HepG2 (cell line): ENCODE results near the gene LENEP. TPM values are rescaled to one million over a fixed set of nuclear protein-coding genes. Genes with fewer than 3 reads are reported as not detected.

ENCODE experiments used
- ARNT2 ChIP-seq: sonication (generic); formaldehyde crosslinking; IDR thresholded peaks from 2 replicates; pipeline ENCODE4 v1.8.0; 2022; ENCODE audit warnings: mild to moderate bottlenecking, low read depth, missing genetic modification reagents, moderate library complexity
- ATF7-NPFF ChIP-seq: sonication (generic); formaldehyde crosslinking; IDR thresholded peaks from 2 replicates; pipeline ENCODE4 v1.8.1; 2023; ENCODE audit warnings: mild to moderate bottlenecking, low read depth, missing genetic modification reagents, moderate library complexity
- NFKB2 ChIP-seq: sonication (generic); formaldehyde crosslinking; IDR thresholded peaks from 2 replicates; pipeline ENCODE4 v1.4.0; 2020; ENCODE audit warnings: missing genetic modification reagents, borderline replicate concordance
- RFX1 ChIP-seq: fragments of 450-650 bp; IDR thresholded peaks from 2 replicates; pipeline ENCODE4 v1.6.1; 2017
- U2AF1 ChIP-seq: fragments of 200-400 bp; formaldehyde crosslinking; optimal IDR thresholded peaks from 2 replicates; pipeline ENCODE3; 2017; ENCODE audit warnings: mild to moderate bottlenecking, low read depth, low read length
- ZNF10 ChIP-seq: sonication (generic); formaldehyde crosslinking; IDR thresholded peaks from 2 replicates; pipeline ENCODE4 v1.4.0; 2020; ENCODE audit warnings: mild to moderate bottlenecking, low read depth, missing genetic modification reagents, borderline replicate concordance
- ZNF121 ChIP-seq: sonication (generic); formaldehyde crosslinking; IDR thresholded peaks from 2 replicates; pipeline ENCODE4 v1.5.0; 2020; ENCODE audit warnings: mild to moderate bottlenecking, missing genetic modification reagents
- ZNF235 ChIP-seq: sonication (generic); formaldehyde crosslinking; IDR thresholded peaks from 2 replicates; pipeline ENCODE4 v1.8.1; 2023; ENCODE audit warnings: mild to moderate bottlenecking, missing genetic modification reagents, borderline replicate concordance
- ZNF564 ChIP-seq: sonication (generic); formaldehyde crosslinking; IDR thresholded peaks from 2 replicates; pipeline ENCODE4 v1.8.1; 2023; ENCODE audit warnings: mild to moderate bottlenecking, missing genetic modification reagents
- ZNF572 ChIP-seq: sonication (generic); formaldehyde crosslinking; IDR thresholded peaks from 2 replicates; pipeline ENCODE4 v1.5.1; 2020; ENCODE audit warnings: mild to moderate bottlenecking, missing genetic modification reagents
- ZNF839 ChIP-seq: sonication (generic); formaldehyde crosslinking; IDR thresholded peaks from 2 replicates; pipeline ENCODE4 v1.4.0; 2020; ENCODE audit warnings: missing genetic modification reagents, mild to moderate bottlenecking, borderline replicate concordance
- ZZZ3 ChIP-seq: sonication (generic); formaldehyde crosslinking; IDR thresholded peaks from 2 replicates; pipeline ENCODE4 v1.4.0; 2020; ENCODE audit warnings: missing genetic modification reagents, mild to moderate bottlenecking, borderline replicate concordance
- polyA plus RNA-seq, 8 experiments: library from polyadenylated mRNA; depleted of rRNA in 3 of 8; stranded (reverse) in 7 of 8; unstranded in 1 of 8; fragments of >200 nt; fragmentation: Illumina TruSeq in 4 of 8; extraction: Trizol in 4 of 8; gene quantifications; 2 replicates each; pipeline versions ENCODE4 v1.2.1 to v1.2.3, GENCODE V29; 2011 to 2016; ENCODE audit warnings: low read depth in 4 of 8, missing spikeins in 1 of 8, mixed read lengths in 1 of 8; ENCODE audit not compliant: insufficient read depth in 1 of 8
- total RNA-seq, 5 experiments: library from RNA; depleted of rRNA; stranded (reverse); fragments of >200 nt; fragmentation: Illumina TruSeq; extraction: Trizol; gene quantifications; 2 replicates each; pipeline ENCODE4 v1.2.3, GENCODE V29; 2016; ENCODE audit warnings: low read depth in 1 of 5
- TF ChIP-seq, protein P1 (sequence below): sonication (generic); formaldehyde crosslinking; IDR thresholded peaks from 2 replicates; pipeline ENCODE4 v1.4.0; 2020; ENCODE audit warnings: missing genetic modification reagents
- TF ChIP-seq, protein P2 (sequence below): sonication (generic); formaldehyde crosslinking; IDR thresholded peaks from 2 replicates; pipeline ENCODE4 v1.4.0; 2020; ENCODE audit warnings: missing genetic modification reagents, borderline replicate concordance
- TF ChIP-seq, protein P3 (sequence below): sonication (generic); formaldehyde crosslinking; IDR thresholded peaks from 2 replicates; pipeline ENCODE4 v1.8.0; 2023; ENCODE audit warnings: mild to moderate bottlenecking, missing genetic modification reagents
- TF ChIP-seq, protein P4 (sequence below): sonication (generic); formaldehyde crosslinking; IDR thresholded peaks from 2 replicates; pipeline ENCODE4 v1.5.0; 2020; ENCODE audit warnings: missing genetic modification reagents
- TF ChIP-seq, protein P5 (sequence below): sonication (generic); formaldehyde crosslinking; IDR thresholded peaks from 2 replicates; pipeline ENCODE4 v1.5.0; 2020; ENCODE audit warnings: mild to moderate bottlenecking, missing genetic modification reagents

The LENEP gene
- total and polyA plus RNA-seq, 2 of the 13 experiments (the other 11 are each of a cell fraction or from before 2014, with no cell fraction given): 0.29 TPM; not detected in 1

DNA sequence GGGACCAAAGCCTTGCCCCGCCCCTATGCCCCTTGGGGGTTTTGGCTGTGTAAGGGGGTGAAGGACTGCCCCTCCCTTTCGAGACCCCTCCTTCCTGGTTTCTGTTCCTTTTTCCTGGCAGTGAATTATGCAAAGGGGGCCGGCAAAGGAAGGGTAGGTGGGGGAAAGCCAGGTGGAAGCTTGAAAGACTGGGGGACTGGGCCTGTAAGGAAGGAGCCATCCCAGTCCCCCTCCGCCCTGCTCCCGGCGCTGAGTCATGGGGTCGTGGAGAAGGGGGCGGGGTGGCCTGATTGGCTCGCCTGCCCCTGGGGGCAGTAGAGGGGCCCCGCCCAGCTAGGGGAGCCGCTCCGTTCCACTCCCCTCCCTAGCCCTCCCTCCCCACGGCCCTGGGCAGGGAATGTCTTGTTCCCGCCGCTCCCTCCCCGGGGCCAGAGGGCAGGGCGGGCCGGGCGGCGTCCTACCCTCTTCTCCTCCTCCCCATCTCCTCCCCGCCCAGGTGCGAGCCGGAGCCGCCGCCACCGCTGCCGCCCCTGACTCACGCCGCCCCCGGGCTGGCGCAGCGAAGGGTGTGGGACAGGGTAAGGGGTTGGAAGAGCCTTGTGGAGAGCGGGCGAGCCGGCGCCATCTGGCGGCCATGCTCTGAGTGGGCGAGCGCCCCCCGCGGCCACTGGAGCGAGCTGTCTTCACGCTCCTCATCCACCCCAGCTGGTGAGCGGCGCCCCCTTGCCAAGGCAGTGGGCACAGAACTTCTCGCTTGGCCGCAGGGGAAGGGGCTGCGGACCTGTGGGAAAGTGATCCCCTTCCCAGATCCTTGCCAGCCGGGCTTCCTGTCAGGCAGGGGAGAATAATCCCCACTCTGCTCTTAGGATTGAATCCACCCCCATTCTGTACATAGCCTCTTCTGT is 23.9 kb downstream of the LENEP start (continued):
- TF ChIP-seq, protein P1, sequence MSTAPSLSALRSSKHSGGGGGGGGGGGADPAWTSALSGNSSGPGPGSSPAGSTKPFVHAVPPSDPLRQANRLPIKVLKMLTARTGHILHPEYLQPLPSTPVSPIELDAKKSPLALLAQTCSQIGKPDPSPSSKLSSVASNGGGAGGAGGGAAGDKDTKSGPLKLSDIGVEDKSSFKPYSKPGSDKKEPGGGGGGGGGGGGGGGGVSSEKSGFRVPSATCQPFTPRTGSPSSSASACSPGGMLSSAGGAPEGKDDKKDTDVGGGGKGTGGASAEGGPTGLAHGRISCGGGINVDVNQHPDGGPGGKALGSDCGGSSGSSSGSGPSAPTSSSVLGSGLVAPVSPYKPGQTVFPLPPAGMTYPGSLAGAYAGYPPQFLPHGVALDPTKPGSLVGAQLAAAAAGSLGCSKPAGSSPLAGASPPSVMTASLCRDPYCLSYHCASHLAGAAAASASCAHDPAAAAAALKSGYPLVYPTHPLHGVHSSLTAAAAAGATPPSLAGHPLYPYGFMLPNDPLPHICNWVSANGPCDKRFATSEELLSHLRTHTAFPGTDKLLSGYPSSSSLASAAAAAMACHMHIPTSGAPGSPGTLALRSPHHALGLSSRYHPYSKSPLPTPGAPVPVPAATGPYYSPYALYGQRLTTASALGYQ: peak; percentile 84; the same call in 1 of the 2 replicates
- peak; percentile 85; the same call in 1 of the 2 replicates for TF ChIP-seq NFKB2
- TF ChIP-seq ZNF564 (CRISPR knock-in tag): 0 out of 2 replicates have a peak, but pooled peaks have one; percentile 71
- TF ChIP-seq ZNF235 (CRISPR knock-in tag): peak; percentile 86; the same call in 1 of the 2 replicates
- TF ChIP-seq, protein P2, sequence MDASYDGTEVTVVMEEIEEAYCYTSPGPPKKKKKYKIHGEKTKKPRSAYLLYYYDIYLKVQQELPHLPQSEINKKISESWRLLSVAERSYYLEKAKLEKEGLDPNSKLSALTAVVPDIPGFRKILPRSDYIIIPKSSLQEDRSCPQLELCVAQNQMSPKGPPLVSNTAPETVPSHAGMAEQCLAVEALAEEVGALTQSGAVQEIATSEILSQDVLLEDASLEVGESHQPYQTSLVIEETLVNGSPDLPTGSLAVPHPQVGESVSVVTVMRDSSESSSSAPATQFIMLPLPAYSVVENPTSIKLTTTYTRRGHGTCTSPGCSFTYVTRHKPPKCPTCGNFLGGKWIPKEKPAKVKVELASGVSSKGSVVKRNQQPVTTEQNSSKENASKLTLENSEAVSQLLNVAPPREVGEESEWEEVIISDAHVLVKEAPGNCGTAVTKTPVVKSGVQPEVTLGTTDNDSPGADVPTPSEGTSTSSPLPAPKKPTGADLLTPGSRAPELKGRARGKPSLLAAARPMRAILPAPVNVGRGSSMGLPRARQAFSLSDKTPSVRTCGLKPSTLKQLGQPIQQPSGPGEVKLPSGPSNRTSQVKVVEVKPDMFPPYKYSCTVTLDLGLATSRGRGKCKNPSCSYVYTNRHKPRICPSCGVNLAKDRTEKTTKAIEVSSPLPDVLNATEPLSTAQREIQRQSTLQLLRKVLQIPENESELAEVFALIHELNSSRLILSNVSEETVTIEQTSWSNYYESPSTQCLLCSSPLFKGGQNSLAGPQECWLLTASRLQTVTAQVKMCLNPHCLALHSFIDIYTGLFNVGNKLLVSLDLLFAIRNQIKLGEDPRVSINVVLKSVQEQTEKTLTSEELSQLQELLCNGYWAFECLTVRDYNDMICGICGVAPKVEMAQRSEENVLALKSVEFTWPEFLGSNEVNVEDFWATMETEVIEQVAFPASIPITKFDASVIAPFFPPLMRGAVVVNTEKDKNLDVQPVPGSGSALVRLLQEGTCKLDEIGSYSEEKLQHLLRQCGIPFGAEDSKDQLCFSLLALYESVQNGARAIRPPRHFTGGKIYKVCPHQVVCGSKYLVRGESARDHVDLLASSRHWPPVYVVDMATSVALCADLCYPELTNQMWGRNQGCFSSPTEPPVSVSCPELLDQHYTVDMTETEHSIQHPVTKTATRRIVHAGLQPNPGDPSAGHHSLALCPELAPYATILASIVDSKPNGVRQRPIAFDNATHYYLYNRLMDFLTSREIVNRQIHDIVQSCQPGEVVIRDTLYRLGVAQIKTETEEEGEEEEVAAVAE (CRISPR knock-in tag): 0 out of 2 replicates have a peak, but pooled peaks have one; percentile 58
- TF ChIP-seq ZNF839 (CRISPR knock-in tag): no peak; the same call in 1 of the 2 replicates
- TF ChIP-seq ZZZ3 (CRISPR knock-in tag): no peak
- peak; percentile 45; the same call in 1 of the 2 replicates for TF ChIP-seq ZNF572 (CRISPR knock-in tag)
- 0 out of 2 replicates have a peak, but pooled peaks have one; percentile 43 for TF ChIP-seq ZNF121
- peak; percentile 98 for TF ChIP-seq ATF7-NPFF (CRISPR knock-in tag)
- TF ChIP-seq, protein P3, sequence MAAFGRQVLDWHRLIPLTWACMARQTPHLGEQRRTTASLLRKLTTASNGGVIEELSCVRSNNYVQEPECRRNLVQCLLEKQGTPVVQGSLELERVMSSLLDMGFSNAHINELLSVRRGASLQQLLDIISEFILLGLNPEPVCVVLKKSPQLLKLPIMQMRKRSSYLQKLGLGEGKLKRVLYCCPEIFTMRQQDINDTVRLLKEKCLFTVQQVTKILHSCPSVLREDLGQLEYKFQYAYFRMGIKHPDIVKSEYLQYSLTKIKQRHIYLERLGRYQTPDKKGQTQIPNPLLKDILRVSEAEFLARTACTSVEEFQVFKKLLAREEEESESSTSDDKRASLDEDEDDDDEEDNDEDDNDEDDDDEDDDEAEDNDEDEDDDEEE (CRISPR knock-in tag): peak; percentile 60; the same call in 1 of the 2 replicates
- TF ChIP-seq U2AF1: no peak
- TF ChIP-seq ARNT2 (CRISPR knock-in tag): peak; percentile 91
- TF ChIP-seq RFX1: no peak
- TF ChIP-seq, protein P4, sequence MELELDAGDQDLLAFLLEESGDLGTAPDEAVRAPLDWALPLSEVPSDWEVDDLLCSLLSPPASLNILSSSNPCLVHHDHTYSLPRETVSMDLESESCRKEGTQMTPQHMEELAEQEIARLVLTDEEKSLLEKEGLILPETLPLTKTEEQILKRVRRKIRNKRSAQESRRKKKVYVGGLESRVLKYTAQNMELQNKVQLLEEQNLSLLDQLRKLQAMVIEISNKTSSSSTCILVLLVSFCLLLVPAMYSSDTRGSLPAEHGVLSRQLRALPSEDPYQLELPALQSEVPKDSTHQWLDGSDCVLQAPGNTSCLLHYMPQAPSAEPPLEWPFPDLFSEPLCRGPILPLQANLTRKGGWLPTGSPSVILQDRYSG: no peak
- TF ChIP-seq, protein P5, sequence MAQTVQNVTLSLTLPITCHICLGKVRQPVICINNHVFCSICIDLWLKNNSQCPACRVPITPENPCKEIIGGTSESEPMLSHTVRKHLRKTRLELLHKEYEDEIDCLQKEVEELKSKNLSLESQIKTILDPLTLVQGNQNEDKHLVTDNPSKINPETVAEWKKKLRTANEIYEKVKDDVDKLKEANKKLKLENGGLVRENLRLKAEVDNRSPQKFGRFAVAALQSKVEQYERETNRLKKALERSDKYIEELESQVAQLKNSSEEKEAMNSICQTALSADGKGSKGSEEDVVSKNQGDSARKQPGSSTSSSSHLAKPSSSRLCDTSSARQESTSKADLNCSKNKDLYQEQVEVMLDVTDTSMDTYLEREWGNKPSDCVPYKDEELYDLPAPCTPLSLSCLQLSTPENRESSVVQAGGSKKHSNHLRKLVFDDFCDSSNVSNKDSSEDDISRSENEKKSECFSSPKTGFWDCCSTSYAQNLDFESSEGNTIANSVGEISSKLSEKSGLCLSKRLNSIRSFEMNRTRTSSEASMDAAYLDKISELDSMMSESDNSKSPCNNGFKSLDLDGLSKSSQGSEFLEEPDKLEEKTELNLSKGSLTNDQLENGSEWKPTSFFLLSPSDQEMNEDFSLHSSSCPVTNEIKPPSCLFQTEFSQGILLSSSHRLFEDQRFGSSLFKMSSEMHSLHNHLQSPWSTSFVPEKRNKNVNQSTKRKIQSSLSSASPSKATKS (CRISPR knock-in tag): no peak
- TF ChIP-seq ZNF10 (CRISPR knock-in tag): no peak
